ENCODE results near the gene LCORL.
"Not testable (repeated sequence)": the region's sequence is repeated elsewhere in the genome, so short reads cannot be mapped to it uniquely, and the experiment has no call there.

The LCORL gene

GRCh38 chr4:17865866-17866363, 155.6 kb downstream of the LCORL start:
- no peak for TF ChIP-seq CTCF (IDR thresholded peaks at IDR 0.05; ENCODE audit: low read depth, low read length)
- DNase-seq (ENCODE audit: extremely low read depth, low read depth): no peak

- not testable (repeated sequence) for DNase-seq (ENCODE audit: extremely low read depth, low read depth)
Measured at GRCh38 chr4:17861906-17862305, 159.6 kb downstream of the LCORL start.

- TF ChIP-seq CTCF (IDR thresholded peaks at IDR 0.05; ENCODE audit: low read depth, low read length): no peak
- no peak for DNase-seq (ENCODE audit: extremely low read depth, low read depth)
Measured at GRCh38 chr4:17859793-17860406, 161.7 kb downstream of the LCORL start.

GRCh38 chr4:17854036-17854435, 167.5 kb downstream of the LCORL start:
- no peak for TF ChIP-seq CTCF (IDR thresholded peaks at IDR 0.05; ENCODE audit: low read depth, low read length)

GRCh38 chr4:17851959-17852358, 169.6 kb downstream of the LCORL start:
- no peak for TF ChIP-seq CTCF (IDR thresholded peaks at IDR 0.05; ENCODE audit: low read depth, low read length)
- no peak for DNase-seq (ENCODE audit: extremely low read depth, low read depth)

More at GRCh38 chr4:17854036-17854435, 167.5 kb downstream of the LCORL start:
- DNase-seq (ENCODE audit: extremely low read depth, low read depth): no peak

- not testable (repeated sequence) for DNase-seq (ENCODE audit: extremely low read depth, low read depth)
Measured at GRCh38 chr4:17850295-17850694, 171.3 kb downstream of the LCORL start.

- TF ChIP-seq CTCF (IDR thresholded peaks at IDR 0.05; ENCODE audit: low read depth, low read length): no peak
- DNase-seq (ENCODE audit: extremely low read depth, low read depth): no peak
Measured at GRCh38 chr4:17846266-17846665, 175.3 kb downstream of the LCORL start.

GRCh38 chr4:17823871-17824669, 197.5 kb downstream of the LCORL start:
- TF ChIP-seq CTCF (IDR thresholded peaks at IDR 0.05; ENCODE audit: low read depth, low read length): no peak
- DNase-seq (ENCODE audit: extremely low read depth, low read depth): no peak
